ENCODE results near the gene KRTAP6-2. TPM values are rescaled to one million over a fixed set of nuclear protein-coding genes. Genes with fewer than 3 reads are reported as not detected.

Gene KRTAP6-2
- total RNA-seq, 1 donor from 2014 or later: not detected

- Mint-ChIP-seq H3K27ac (no peak overlapping the region), H3K27me3 (ENCODE audit: insufficient read depth, low read depth) (peaks cover 10% of the 10 kb centered on the region), H3K36me3 (no peaks in the 10 kb centered on the region), H3K9me3 (no peaks in the 10 kb centered on the region), H3K4me3 (no peak overlapping the region), H3K4me1 (no peaks in the 10 kb centered on the region)
- no peaks in the 10 kb centered on the region for H3K36me3 ChIP-seq
- no peaks in the 10 kb centered on the region for H4K20me1 ChIP-seq (ENCODE audit: low read depth)
- H2AFZ ChIP-seq (replicated peaks): no peak overlapping the region
- no peaks in the 10 kb centered on the region for H3F3A ChIP-seq (ENCODE audit: low read depth)
- no peak for TF ChIP-seq EZH2phosphoT487 (IDR thresholded peaks at IDR 0.05)
- no peak for TF ChIP-seq EZH2 (IDR thresholded peaks at IDR 0.05)
- TF ChIP-seq CTCF (IDR thresholded peaks at IDR 0.05): no peak
- no peaks in the 10 kb centered on the region for H3K79me2 ChIP-seq (ENCODE audit: low read depth)
- no peak overlapping the region for H3K27ac ChIP-seq
- H3K4me1 ChIP-seq: no peaks in the 10 kb centered on the region
- no peak for DNase-seq (ENCODE audit: low spot score)
- no peaks in the 10 kb centered on the region for H3K27me3 ChIP-seq
- no peak overlapping the region for H3K4me2 ChIP-seq
- H3K9ac ChIP-seq: no peak overlapping the region
- no peak overlapping the region for H3K4me3 ChIP-seq
- peaks cover 5% of the 10 kb centered on the region for H3K9me3 ChIP-seq (ENCODE audit: low read depth)
These were observed 7.3 kb upstream of the KRTAP6-2 start for GRCh38 chr21:30605968-30606367.

GRCh38 chr21:30600787-30601186 lies 2.1 kb upstream of the KRTAP6-2 start, which contains the start of gene KRTAP22-1:
Gene KRTAP22-1, plus strand, starts transcription at chr21:30601087.
- H3K9me3 Mint-ChIP-seq: no peaks in the 10 kb centered on the region

GRCh38 chr21:30592140-30592539 lies 6.6 kb downstream of the KRTAP6-2 start, which contains the start of gene KRTAP6-3:
Gene KRTAP6-3, plus strand, starts transcription at chr21:30592440. Its CDS starts 6 bp downstream, at chr21:30592446.
- no peak within 1 kb of the TSS for H3K27ac Mint-ChIP-seq
- no peak within 1 kb of the TSS for H3K4me3 Mint-ChIP-seq
- Histone ChIP-seq H3K27ac (no peak within 1 kb of the TSS), H4K20me1 (ENCODE audit: low read depth) (no peaks in the 10 kb centered on the region), H3K9ac (no peak within 1 kb of the TSS), H3K4me1 (no peaks in the 10 kb centered on the region), H3F3A (ENCODE audit: low read depth) (no peaks in the 10 kb centered on the region), H2AFZ (replicated peaks) (no peak within 1 kb of the TSS), H3K4me2 (no peak within 1 kb of the TSS), H3K36me3 (peaks cover 4% of the 10 kb centered on the region), H3K79me2 (ENCODE audit: low read depth) (no peaks in the 10 kb centered on the region), H3K9me3 (ENCODE audit: low read depth) (peaks cover 5% of the 10 kb centered on the region), H3K27me3 (no peaks in the 10 kb centered on the region), H3K4me3 (no peak within 1 kb of the TSS)
- no peaks in the 10 kb centered on the region for H3K9me3 Mint-ChIP-seq
- no peak for TF ChIP-seq EZH2phosphoT487 (IDR thresholded peaks at IDR 0.05)
- no peak for TF ChIP-seq CTCF (IDR thresholded peaks at IDR 0.05)
- no peak for TF ChIP-seq EZH2 (IDR thresholded peaks at IDR 0.05)
- no peaks in the 10 kb centered on the region for H3K27me3 Mint-ChIP-seq (ENCODE audit: insufficient read depth, low read depth)
- no peaks in the 10 kb centered on the region for H3K4me1 Mint-ChIP-seq
- H3K36me3 Mint-ChIP-seq: no peaks in the 10 kb centered on the region
- no peak for DNase-seq (ENCODE audit: low spot score)

More at GRCh38 chr21:30600787-30601186, 2.1 kb upstream of the KRTAP6-2 start, which contains the start of gene KRTAP22-1:
- no peak within 1 kb of the TSS for H3K4me3 ChIP-seq
- no peaks in the 10 kb centered on the region for H4K20me1 ChIP-seq (ENCODE audit: low read depth)
- Mint-ChIP-seq H3K27ac (no peak within 1 kb of the TSS), H3K27me3 (ENCODE audit: insufficient read depth, low read depth) (peaks cover 2% of the 10 kb centered on the region), H3K36me3 (no peaks in the 10 kb centered on the region), H3K4me1 (no peaks in the 10 kb centered on the region), H3K4me3 (no peak within 1 kb of the TSS)
- no peak within 1 kb of the TSS for H3K27ac ChIP-seq
- no peak for DNase-seq (ENCODE audit: low spot score)
- TF ChIP-seq EZH2 (IDR thresholded peaks at IDR 0.05): no peak
- no peak for TF ChIP-seq CTCF (IDR thresholded peaks at IDR 0.05)
- TF ChIP-seq EZH2phosphoT487 (IDR thresholded peaks at IDR 0.05): no peak
- no peaks in the 10 kb centered on the region for H3K4me1 ChIP-seq
- H2AFZ ChIP-seq (replicated peaks): no peak within 1 kb of the TSS
- no peaks in the 10 kb centered on the region for H3K36me3 ChIP-seq
- no peak within 1 kb of the TSS for H3K9ac ChIP-seq
- H3K27me3 ChIP-seq: no peaks in the 10 kb centered on the region
- H3K9me3 ChIP-seq (ENCODE audit: low read depth): peaks cover 5% of the 10 kb centered on the region
- no peaks in the 10 kb centered on the region for H3F3A ChIP-seq (ENCODE audit: low read depth)
- H3K79me2 ChIP-seq (ENCODE audit: low read depth): no peaks in the 10 kb centered on the region
- no peak within 1 kb of the TSS for H3K4me2 ChIP-seq
